Measurements from ENCODE around the gene MAT2A. TPM values are rescaled to one million over a fixed set of nuclear protein-coding genes. Genes with fewer than 3 reads are reported as not detected.

Gene MAT2A
- total and polyA plus RNA-seq, 2 donors (not counting 1 experiment from before 2014, with no cell fraction given) = 133 to 177 TPM

DNA sequence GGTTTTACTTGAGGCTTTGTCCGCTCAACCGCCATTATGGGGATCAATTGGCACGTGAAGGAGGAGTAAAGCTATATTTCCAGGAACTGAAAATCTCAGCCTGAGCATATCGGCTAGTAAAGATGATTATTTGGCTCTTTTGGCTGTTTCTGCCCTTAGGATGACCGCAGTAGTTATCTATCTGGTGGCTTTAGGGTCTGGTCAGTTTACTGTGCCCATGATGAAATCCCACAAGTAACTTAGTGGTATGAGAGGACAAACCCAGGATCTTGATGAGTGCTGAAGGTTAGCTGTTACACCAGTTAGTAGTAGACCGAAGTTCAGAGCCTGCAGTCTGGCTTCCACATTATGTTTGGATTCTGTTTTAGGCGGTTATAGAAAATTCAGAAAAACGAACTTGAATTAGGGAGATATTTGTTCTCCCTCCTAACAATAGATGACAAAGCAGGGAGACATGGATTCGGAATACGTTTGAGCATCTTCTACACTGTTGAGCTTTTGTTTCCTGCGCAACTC is 1.2 kb downstream of the MAT2A start:
- no peak for ATAC-seq (ENCODE audit: low read depth)
- no peaks in the 10 kb centered on the region for H3K27me3 ChIP-seq (replicated peaks in 1 of 4; ENCODE audit: control extremely low read depth in 1 of 4, control insufficient read depth in 3 of 4, insufficient read depth in 4 of 4, low read length in 3 of 4)
- no peak for TF ChIP-seq EZH2 (IDR thresholded peaks at IDR 0.05; ENCODE audit: borderline replicate concordance, insufficient read depth, low read depth, low read length, poor library complexity, severe bottlenecking)
- TF ChIP-seq CTCF (IDR thresholded peaks at IDR 0.05) = no peak
- H3K4me1 ChIP-seq (ENCODE audit: control insufficient read depth in 2 of 2, insufficient read depth in 2 of 2, low read length in 2 of 2) = peaks cover 21 to 30% of the 10 kb centered on the region in 2 donors
- H3K4me3 ChIP-seq (ENCODE audit: control extremely low read depth in 1 of 5, extremely low read depth in 1 of 5, insufficient read depth in 1 of 5, low read depth in 2 of 5, low read length in 4 of 5) = peak overlapping the region; percentile 78 to 99 (median 92)
- WGBS (ENCODE audit: insufficient coverage) = 5% methylated on average over 6 of the region's 11 CpGs
- H3K4me3 Mint-ChIP-seq = peak overlapping the region; percentile 98
- no peaks in the 10 kb centered on the region for H3K9me3 Mint-ChIP-seq (ENCODE audit: insufficient read depth)
- H3K4me1 Mint-ChIP-seq = peaks cover 37% of the 10 kb centered on the region
- H3K9me3 ChIP-seq (ENCODE audit: control extremely low read depth in 1 of 3, control insufficient read depth in 2 of 3, insufficient read depth in 1 of 3, low read length in 2 of 3) = no peaks in the 10 kb centered on the region
- intact Hi-C loops (cut with micrococcal nuclease) = no loop called here
- no peaks in the 10 kb centered on the region for H3K27me3 Mint-ChIP-seq
- peak overlapping the region; percentile 82 for H3K9ac ChIP-seq (ENCODE audit: low read length)
- peak overlapping the region; percentile 99 for H3K27ac Mint-ChIP-seq
- ChIA-PET POLR2A (interaction anchor here (0.6 to 3.5 kb wide), 10 partner anchors 10 to 213 kb away, joined by 3 to 39 read pairs (median 16); partner anchors contain the start of genes GGCX, RNF181, SH2D6 and TGOLN2), CTCF (interaction anchor here (1.0 to 7.8 kb wide), 7 partner anchors 11 to 240 kb away, joined by 3 to 104 read pairs (median 4); partner anchors contain the start of gene TGOLN2)
- H3K79me2 ChIP-seq (ENCODE audit: control insufficient read depth, insufficient read depth, low read length) = peaks cover 25% of the 10 kb centered on the region
- H4K20me1 ChIP-seq (ENCODE audit: control insufficient read depth, insufficient read depth, low read length, poor library complexity, severe bottlenecking) = peaks cover 20% of the 10 kb centered on the region
- peak overlapping the region; percentile 91 for H2AFZ ChIP-seq (ENCODE audit: insufficient read depth, low read depth, low read length, poor library complexity, severe bottlenecking)
- peak overlapping the region; percentile 83 for H3K4me2 ChIP-seq (replicated peaks; ENCODE audit: low read depth, low read length, poor library complexity, severe bottlenecking)
- H3K27ac ChIP-seq (ENCODE audit: low read length in 2 of 2) = peak overlapping the region; percentile 81 to 89
- no peak for DNase-seq
- peaks cover 10 to 38% of the 10 kb centered on the region in 2 experiments for H3K36me3 ChIP-seq (replicated peaks in 1 of 2; ENCODE audit: control extremely low read depth in 1 of 2, control insufficient read depth in 1 of 2, extremely low read depth in 1 of 2, insufficient read depth in 2 of 2, low read length in 1 of 2)

DNA sequence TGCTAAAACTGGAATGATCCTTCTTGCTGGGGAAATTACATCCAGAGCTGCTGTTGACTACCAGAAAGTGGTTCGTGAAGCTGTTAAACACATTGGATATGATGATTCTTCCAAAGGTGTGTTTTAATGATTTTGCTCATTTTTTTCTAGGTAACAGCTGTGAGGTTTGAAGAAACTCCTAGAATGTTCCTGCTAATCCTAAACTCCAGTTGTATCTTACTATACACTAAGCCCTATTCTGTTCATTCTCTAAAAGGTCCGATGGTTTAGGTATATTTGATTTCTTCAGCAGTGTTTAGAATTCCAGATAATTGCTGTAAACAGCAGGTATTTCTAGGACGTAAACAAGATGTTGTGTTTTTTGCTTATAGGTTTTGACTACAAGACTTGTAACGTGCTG is 2.3 kb downstream of the MAT2A start:
- CTCF ChIA-PET = interaction anchor here (0.6 to 7.8 kb wide), 5 partner anchors 10 to 242 kb away, joined by 3 to 104 read pairs (median 5); no protein-coding TSS in a partner anchor
- no peak overlapping the region for H3K4me2 ChIP-seq (replicated peaks; ENCODE audit: low read depth, low read length, poor library complexity, severe bottlenecking)
- no peak overlapping the region for H2AFZ ChIP-seq (ENCODE audit: insufficient read depth, low read depth, low read length, poor library complexity, severe bottlenecking)
- TF ChIP-seq CTCF (IDR thresholded peaks at IDR 0.05) = no peak
- TF ChIP-seq EZH2 (IDR thresholded peaks at IDR 0.05; ENCODE audit: borderline replicate concordance, insufficient read depth, low read depth, low read length, poor library complexity, severe bottlenecking) = no peak
- peaks cover 37% of the 10 kb centered on the region for H3K4me1 Mint-ChIP-seq
- H3K9me3 ChIP-seq (ENCODE audit: control extremely low read depth in 1 of 3, control insufficient read depth in 2 of 3, insufficient read depth in 1 of 3, low read length in 2 of 3) = no peaks in the 10 kb centered on the region
- H3K27ac ChIP-seq (ENCODE audit: low read length in 2 of 2) = peak overlapping the region in 1 of 2 donors; percentile 8
- no peaks in the 10 kb centered on the region for H3K27me3 Mint-ChIP-seq
- H4K20me1 ChIP-seq (ENCODE audit: control insufficient read depth, insufficient read depth, low read length, poor library complexity, severe bottlenecking) = peaks cover 20% of the 10 kb centered on the region
- POLR2A ChIA-PET = interaction anchor here (0.5 to 3.4 kb wide), 3 partner anchors 9 to 177 kb away, joined by 3 to 30 read pairs (median 3); partner anchors contain the start of gene GGCX
- H3K27ac Mint-ChIP-seq = no peak overlapping the region
- H3K27me3 ChIP-seq (replicated peaks in 1 of 4; ENCODE audit: control extremely low read depth in 1 of 4, control insufficient read depth in 3 of 4, insufficient read depth in 4 of 4, low read length in 3 of 4) = no peaks in the 10 kb centered on the region
- peaks cover 10 to 48% of the 10 kb centered on the region in 2 experiments for H3K36me3 ChIP-seq (replicated peaks in 1 of 2; ENCODE audit: control extremely low read depth in 1 of 2, control insufficient read depth in 1 of 2, extremely low read depth in 1 of 2, insufficient read depth in 2 of 2, low read length in 1 of 2)
- no peak for DNase-seq
- peaks cover 21 to 30% of the 10 kb centered on the region in 2 donors for H3K4me1 ChIP-seq (ENCODE audit: control insufficient read depth in 2 of 2, insufficient read depth in 2 of 2, low read length in 2 of 2)
- peaks cover 25% of the 10 kb centered on the region for H3K79me2 ChIP-seq (ENCODE audit: control insufficient read depth, insufficient read depth, low read length)
- WGBS (ENCODE audit: insufficient coverage) = 89% methylated on average over 2 of the region's 4 CpGs
- ATAC-seq (ENCODE audit: low read depth) = no peak
- H3K4me3 ChIP-seq (ENCODE audit: control extremely low read depth in 1 of 5, extremely low read depth in 1 of 5, insufficient read depth in 1 of 5, low read depth in 2 of 5, low read length in 4 of 5) = no peak overlapping the region
- peak overlapping the region; percentile 19 for H3K4me3 Mint-ChIP-seq
- H3K9me3 Mint-ChIP-seq (ENCODE audit: insufficient read depth) = no peaks in the 10 kb centered on the region
- intact Hi-C loops (cut with micrococcal nuclease) = no loop called here
- peak overlapping the region; percentile 82 for H3K9ac ChIP-seq (ENCODE audit: low read length)

All from B cell (primary cell).